HG02884 (cell line): ENCODE results near the gene PPP1CC.
"Not testable (repeated sequence)": the region's sequence is repeated elsewhere in the genome, so short reads cannot be mapped to it uniquely, and the experiment has no call there.

Source experiments
- ATAC-seq: cut with Tn5 transposase; IDR thresholded peaks from one replicate; pipeline ENCODE4 v1.9.1; 2021; ENCODE audit warnings: mild to moderate bottlenecking, moderate library complexity; ENCODE audit not compliant: unreplicated experiment

PPP1CC gene

DNA sequence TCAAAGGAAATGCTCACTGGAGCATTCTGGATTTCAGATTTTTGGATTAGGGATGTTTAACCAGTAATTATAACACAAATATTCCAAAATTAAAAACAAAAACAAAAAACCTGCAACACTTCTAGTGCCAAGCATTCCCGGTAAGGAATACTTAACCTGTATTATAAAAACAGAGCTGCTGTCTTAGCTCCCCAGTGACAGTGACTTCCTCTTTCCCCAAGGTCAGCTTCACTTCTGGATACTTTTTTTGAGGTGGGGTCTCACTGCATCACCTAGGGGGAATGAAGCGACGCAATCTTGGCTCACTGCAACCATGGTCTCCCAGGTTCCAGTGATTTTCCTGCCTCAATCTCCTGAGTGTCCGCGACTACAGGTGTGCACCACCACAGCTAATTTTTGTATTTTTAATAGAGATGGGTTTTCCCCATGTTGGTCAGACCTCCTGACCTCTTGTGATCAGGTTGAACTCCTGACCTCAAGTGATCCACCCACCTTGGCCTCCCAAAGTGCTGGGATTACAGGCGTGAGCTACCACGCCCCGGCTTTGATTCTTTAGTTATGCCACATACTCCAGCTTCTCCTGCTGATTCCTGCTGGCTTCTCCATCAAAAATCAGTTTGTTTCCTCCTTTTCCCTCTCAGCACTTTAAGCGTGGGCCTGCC is 15.9 kb downstream of the PPP1CC start:
- ATAC-seq = no peak

- ATAC-seq = no peak
These were observed 16.7 kb downstream of the PPP1CC start for GRCh38 chr12:110726028-110726427.

GRCh38 chr12:110725267-110725666 is 17.4 kb downstream of the PPP1CC start:
- ATAC-seq = no peak

DNA sequence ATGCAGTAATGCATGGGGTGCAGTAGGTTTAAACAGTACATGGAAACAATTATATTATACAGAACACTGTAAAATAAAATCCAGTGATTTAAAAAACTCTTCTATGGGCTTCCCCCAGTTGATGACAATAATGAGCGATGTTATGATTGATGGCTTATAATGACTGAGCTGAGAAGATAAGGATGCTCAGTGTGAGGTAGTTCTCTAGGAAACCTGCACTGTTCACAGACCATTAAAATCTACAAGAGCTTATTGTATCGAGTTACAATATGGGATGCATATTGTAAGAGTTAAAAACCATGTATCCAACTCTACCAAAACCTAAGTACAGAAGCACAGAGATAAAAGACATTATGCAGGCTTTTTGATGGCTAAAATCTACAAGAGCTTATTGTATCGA is 19.8 kb downstream of the PPP1CC start:
- ATAC-seq = not testable (repeated sequence)

- ATAC-seq = no peak
These were observed 21.1 kb downstream of the PPP1CC start for GRCh38 chr12:110721570-110721969.

DNA sequence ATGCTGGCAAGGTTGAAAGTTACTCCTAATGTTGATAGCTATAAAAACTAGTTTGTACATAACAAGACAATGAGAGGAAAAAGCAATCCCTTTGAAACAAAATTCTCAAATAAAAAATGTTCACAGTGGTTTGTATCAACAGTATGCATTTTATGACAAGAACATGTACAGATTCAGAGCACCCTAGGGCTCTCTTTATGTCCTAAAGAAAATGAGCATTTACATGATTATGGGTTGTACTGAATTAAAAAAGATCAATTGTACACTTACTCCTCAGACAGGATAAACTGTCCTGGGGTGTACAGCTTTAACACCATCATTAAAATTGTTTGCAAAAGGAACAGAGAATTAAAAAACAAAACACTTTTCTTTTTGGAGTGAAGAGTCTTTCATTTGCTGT is 22.2 kb downstream of the PPP1CC start:
- no peak for ATAC-seq

- no peak for ATAC-seq
These were observed 24.3 kb downstream of the PPP1CC start for GRCh38 chr12:110718222-110718908.

DNA sequence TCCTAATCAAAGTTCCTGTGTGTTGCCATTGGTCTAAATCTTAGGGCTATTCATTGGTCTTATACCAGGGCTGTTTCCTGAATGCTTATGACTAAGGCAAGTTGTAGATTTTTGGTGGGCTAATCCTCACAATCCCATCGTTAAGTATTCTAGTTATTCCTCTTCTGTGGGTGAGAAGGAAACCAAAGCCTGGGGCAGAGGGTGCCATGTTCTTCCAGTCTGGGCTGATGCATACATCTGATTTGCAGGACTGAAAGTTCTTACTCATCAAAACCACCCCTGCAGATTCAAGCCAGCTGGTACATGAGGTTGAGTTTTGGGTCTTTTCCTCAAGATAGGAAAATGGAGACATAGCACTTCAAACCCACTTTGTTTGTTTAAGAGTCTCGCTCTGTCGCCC is 25.7 kb downstream of the PPP1CC start:
- no peak for ATAC-seq

DNA sequence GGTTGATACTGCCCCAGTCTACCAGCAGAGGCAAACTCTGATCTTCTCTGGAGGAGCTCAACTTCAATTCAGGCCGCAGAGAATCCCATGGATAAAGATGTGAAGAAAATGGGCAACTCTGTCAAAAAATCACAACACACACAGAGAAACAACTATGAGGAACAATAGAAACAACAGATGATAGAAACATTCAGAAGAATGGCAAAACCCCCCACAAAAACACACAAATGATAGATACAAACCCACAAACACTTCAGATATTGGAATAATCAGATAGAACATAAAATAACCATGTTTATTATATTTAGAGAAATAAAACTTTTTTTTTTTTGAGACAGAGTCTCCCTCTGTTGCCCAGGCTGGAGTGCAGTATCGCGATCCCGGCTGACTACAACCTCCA is 33.8 kb downstream of the PPP1CC start:
- ATAC-seq = no peak

DNA sequence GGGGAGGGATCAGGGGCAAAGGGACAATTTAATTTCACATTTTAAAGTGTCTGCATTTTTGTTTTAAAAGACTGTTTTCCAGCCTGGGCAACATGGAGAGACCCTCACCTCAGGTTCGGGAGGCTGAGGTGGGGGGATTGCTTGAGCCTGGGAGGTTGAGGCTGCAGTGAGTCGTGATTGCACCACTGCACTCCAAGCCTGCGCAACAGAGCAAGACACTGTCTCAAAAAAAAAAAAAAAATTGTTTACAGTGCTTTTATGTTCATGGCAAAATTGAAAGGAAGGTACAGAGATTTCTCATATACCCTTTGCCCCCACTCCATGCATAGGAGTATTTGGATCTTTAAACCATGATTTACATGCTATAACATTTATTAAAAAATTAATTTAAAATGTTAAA is 37.4 kb downstream of the PPP1CC start:
- ATAC-seq = no peak

DNA sequence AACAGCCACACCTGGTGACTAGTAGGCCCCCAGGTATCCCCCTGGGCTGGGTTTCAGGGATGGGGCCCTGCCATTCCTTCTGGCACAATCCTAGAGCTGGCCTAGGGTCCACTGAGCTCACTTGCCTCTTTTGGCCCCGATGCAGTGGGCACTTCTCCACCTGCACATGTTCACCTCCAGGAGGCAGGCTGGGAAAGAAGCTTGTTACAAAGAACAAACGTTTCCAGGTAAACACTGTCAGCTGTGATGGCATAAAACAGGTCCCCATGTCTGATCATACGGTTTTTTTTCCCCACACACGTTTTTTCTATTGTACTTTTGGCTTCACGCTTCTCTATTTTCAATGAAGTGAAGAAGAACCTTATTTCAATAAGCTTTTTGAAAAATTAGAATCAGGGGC is 37.9 kb downstream of the PPP1CC start:
- no peak for ATAC-seq

- ATAC-seq = no peak
These were observed 38.5 kb downstream of the PPP1CC start for GRCh38 chr12:110704231-110704630.

GRCh38 chr12:110702081-110702480 is 40.6 kb downstream of the PPP1CC start:
- no peak for ATAC-seq

DNA sequence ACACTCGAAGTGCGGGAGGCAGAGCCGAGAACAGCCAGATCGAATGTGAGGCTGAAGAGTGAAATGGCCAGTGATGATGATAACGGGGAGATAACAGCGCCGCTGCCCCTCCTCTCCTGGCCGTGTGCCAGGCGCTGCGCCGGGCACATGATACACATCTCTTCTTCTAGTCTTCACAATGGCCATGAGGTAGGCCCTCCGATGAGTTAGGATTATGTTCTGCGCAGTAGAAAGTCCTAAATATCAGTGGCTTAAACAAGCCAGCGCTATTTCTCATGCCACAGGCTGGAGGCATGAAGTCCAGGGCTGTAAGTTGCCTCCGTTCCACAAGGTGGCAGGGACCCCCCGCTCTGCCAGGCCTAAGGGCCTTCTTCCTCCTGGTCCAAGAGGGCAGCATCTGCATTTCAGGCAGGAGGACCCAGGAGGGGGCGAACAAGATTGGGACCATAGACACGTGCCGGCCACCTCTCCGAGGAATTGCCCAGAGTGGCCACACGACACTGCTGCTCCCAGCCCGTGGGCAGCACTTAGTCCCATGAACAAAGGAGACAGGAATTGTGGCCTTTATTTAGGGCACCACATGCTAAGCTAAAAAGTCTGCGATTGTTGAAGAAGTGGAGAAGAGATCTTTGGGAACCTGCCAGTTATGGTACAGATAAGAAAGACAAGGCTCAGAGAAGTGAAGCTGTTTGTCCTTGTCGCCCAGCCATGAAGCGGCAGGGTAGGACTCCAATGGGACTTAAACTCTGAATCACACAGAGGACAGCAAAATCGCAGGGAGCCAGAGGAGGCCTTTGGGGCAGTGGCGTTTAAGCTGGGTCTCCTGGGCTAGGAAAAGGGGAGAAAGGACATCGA is 42.9 kb downstream of the PPP1CC start:
- ATAC-seq = no peak

GRCh38 chr12:110698171-110698902 is 44.4 kb downstream of the PPP1CC start:
- peak; percentile 84 for ATAC-seq

GRCh38 chr12:110697236-110697635 is 45.5 kb downstream of the PPP1CC start:
- ATAC-seq = no peak

DNA sequence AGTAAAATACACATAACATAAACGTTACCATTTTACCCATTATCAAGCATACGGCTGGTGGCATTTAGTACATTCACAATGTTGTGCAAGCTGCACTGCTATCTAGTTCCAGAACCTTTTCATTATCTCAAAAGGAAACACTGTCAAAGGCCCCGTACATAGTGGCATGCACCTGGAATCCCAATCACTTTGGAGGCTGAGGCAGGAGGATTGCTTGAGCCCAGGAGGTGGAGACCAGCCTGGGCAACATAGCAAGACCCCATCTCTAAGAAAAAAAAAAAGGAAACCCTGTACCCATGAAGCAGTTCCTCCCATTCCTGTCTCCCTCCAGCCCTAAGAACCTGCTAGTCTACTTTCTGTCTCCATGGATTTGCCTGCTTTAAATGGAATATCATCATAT is 46.4 kb downstream of the PPP1CC start:
- no peak for ATAC-seq

GRCh38 chr12:110694330-110694901 is 48.3 kb downstream of the PPP1CC start:
- no peak for ATAC-seq

DNA sequence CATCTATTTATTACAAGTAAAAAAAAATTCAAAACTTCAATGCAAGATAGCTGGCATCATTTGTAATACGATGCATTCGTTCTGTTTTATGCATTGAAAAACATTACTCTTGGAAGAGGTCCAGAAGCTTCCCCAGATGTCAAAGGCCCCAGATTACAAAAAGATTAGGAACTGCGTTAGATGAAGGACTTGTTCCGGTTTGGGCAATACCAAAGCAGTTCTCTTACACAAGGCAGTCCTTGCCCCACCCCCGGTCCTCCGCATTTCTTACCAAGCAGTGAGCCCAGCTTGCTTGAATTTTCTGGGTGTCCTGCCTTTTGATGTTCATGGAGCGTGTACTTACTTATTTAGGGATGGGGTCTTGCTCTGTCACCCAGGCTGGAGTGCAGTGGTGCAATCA is 49.0 kb downstream of the PPP1CC start:
- no peak for ATAC-seq

- ATAC-seq = no peak
These were observed 52.6 kb downstream of the PPP1CC start for GRCh38 chr12:110690127-110690430.
